ENCODE measurements around the gene CDKN2B.
"Not testable (repeated sequence)": the region's sequence is repeated elsewhere in the genome, so short reads cannot be mapped to it uniquely, and the experiment has no call there.

The CDKN2B gene

GRCh38 chr9:22008717-22009505, at the start of gene CDKN2B:
Gene CDKN2B (minus strand): TSS chr9:22009305. CDS start chr9:22008953, 352 bp downstream.
- peak; percentile 81 for DNase-seq

- DNase-seq: not testable (repeated sequence)
These were observed 48.9 kb upstream of the CDKN2B start for GRCh38 chr9:22057972-22058371.

- no peak for DNase-seq
These were observed 47.3 kb upstream of the CDKN2B start for GRCh38 chr9:22056402-22056801.

- DNase-seq: no peak
These were observed 46.0 kb upstream of the CDKN2B start for GRCh38 chr9:22055090-22055489.

GRCh38 chr9:22054529-22054928, 45.4 kb upstream of the CDKN2B start:
- DNase-seq: no peak

GRCh38 chr9:22054076-22054475, 45.0 kb upstream of the CDKN2B start:
- DNase-seq: no peak

- DNase-seq: no peak
These were observed 44.1 kb upstream of the CDKN2B start for GRCh38 chr9:22053178-22053577.

GRCh38 chr9:22052376-22052945, 43.4 kb upstream of the CDKN2B start:
- DNase-seq: no peak

GRCh38 chr9:22050924-22051323, 41.8 kb upstream of the CDKN2B start:
- DNase-seq: peak; percentile 40

GRCh38 chr9:22049411-22049810, 40.3 kb upstream of the CDKN2B start:
- no peak for DNase-seq

- DNase-seq: no peak
These were observed 38.5 kb upstream of the CDKN2B start for GRCh38 chr9:22047596-22047995.

- DNase-seq: no peak
These were observed 37.3 kb upstream of the CDKN2B start for GRCh38 chr9:22046243-22046885.

GRCh38 chr9:22045423-22045822, 36.3 kb upstream of the CDKN2B start:
- DNase-seq: no peak

GRCh38 chr9:22044583-22044982, 35.5 kb upstream of the CDKN2B start:
- no peak for DNase-seq

- no peak for DNase-seq
These were observed 34.8 kb upstream of the CDKN2B start for GRCh38 chr9:22043928-22044327.

- DNase-seq: no peak
These were observed 32.7 kb upstream of the CDKN2B start for GRCh38 chr9:22041775-22042174.

GRCh38 chr9:22041344-22041743, 32.2 kb upstream of the CDKN2B start:
- DNase-seq: no peak

GRCh38 chr9:22040760-22041159, 31.7 kb upstream of the CDKN2B start:
- no peak for DNase-seq

GRCh38 chr9:22039258-22039657, 30.2 kb upstream of the CDKN2B start:
- no peak for DNase-seq

- DNase-seq: peak; percentile 53
These were observed 29.0 kb upstream of the CDKN2B start for GRCh38 chr9:22037954-22038690.

GRCh38 chr9:22036866-22037626, 27.9 kb upstream of the CDKN2B start:
- DNase-seq: no peak

GRCh38 chr9:22035591-22036011, 26.5 kb upstream of the CDKN2B start:
- no peak for DNase-seq

Measured in CD4-positive, alpha-beta T cell treated with Interleukin-17A for 1 hour (primary cell).